CD8-positive, alpha-beta memory T cell (primary cell): ENCODE data around the gene BCOR. TPM values are rescaled to one million over a fixed set of nuclear protein-coding genes. Genes with fewer than 3 reads are reported as not detected.
A peak's percentile ranks its signal among the peaks of the same experiment; 100 is the strongest.

Experiments used
- CTCF ChIA-PET: fragments of 350-600 bp; sonication (Branson Sonifier 250); formaldehyde crosslinking; loops from one replicate; lab custom pipeline; 2021; ENCODE audit warnings: antibody characterized with exemption; lab: Charles Lee
- POLR2A ChIA-PET: fragments of 350-600 bp; sonication (Branson Sonifier 250); formaldehyde crosslinking; loops from one replicate; lab custom pipeline; 2021; ENCODE audit warnings: antibody characterized with exemption; lab: Charles Lee
- DNase-seq, 5 donors: peaks; one replicate each; pipeline versions ENCODE4 v3.0.0 to v3.0.0-alpha.2; 2020 to 2022; ENCODE audit warnings: mixed read lengths in 1 of 5
- H3K27ac ChIP-seq: one replicate; pipeline ENCODE4 v1.7.0; 2013; ENCODE audit warnings: low read depth, mild to moderate bottlenecking, low read length, moderate library complexity
- H3K27me3 ChIP-seq: 2 replicates; pipeline ENCODE4 v1.7.0; 2013; ENCODE audit warnings: low read length, mild to moderate bottlenecking; ENCODE audit not compliant: insufficient read depth, poor library complexity, severe bottlenecking
- H3K36me3 ChIP-seq: 2 replicates; pipeline ENCODE4 v1.7.0; 2013; ENCODE audit warnings: mild to moderate bottlenecking, low read length, moderate library complexity; ENCODE audit not compliant: insufficient read depth
- H3K4me1 ChIP-seq: 2 replicates; pipeline ENCODE4 v1.7.0; 2013; ENCODE audit warnings: mild to moderate bottlenecking, low read length, moderate library complexity; ENCODE audit not compliant: insufficient read depth
- H3K4me3 ChIP-seq: 2 replicates; pipeline ENCODE4 v1.7.0; 2013; ENCODE audit warnings: mild to moderate bottlenecking, low read length
- H3K9me3 ChIP-seq: 2 replicates; pipeline ENCODE4 v1.7.0; 2013; ENCODE audit warnings: mild to moderate bottlenecking, low read length
- H3K27ac Mint-ChIP-seq, 8 donors: one replicate each; pipeline ENCODE4 v1.8.0; 2020 to 2021; ENCODE audit warnings: mixed read lengths in 8 of 8, mild to moderate bottlenecking in 6 of 8, inconsistent platforms in 3 of 8, moderate library complexity in 3 of 8
- H3K27me3 Mint-ChIP-seq, 2 donors: one replicate each; pipeline ENCODE4 v1.8.0; 2020 to 2021; ENCODE audit warnings: mixed read lengths in 2 of 2, mild to moderate bottlenecking in 1 of 2, moderate library complexity in 1 of 2
- H3K36me3 Mint-ChIP-seq, 3 donors: one replicate each; pipeline ENCODE4 v1.8.0; 2020 to 2021; ENCODE audit warnings: mixed read lengths in 3 of 3, inconsistent platforms in 1 of 3, mild to moderate bottlenecking in 1 of 3
- H3K4me1 Mint-ChIP-seq, 3 donors: one replicate each; pipeline ENCODE4 v1.8.0; 2020 to 2021; ENCODE audit warnings: mixed read lengths in 3 of 3, inconsistent platforms in 1 of 3, mild to moderate bottlenecking in 1 of 3
- H3K4me3 Mint-ChIP-seq, 7 donors: one replicate each; pipeline ENCODE4 v1.8.0; 2020 to 2021; ENCODE audit warnings: mixed read lengths in 7 of 7, mild to moderate bottlenecking in 6 of 7, moderate library complexity in 4 of 7, inconsistent platforms in 2 of 7
- H3K9me3 Mint-ChIP-seq, 5 donors: one replicate each; pipeline ENCODE4 v1.8.0; 2020 to 2022; ENCODE audit warnings: mixed read lengths in 5 of 5, mild to moderate bottlenecking in 3 of 5, moderate library complexity in 2 of 5, inconsistent platforms in 1 of 5
- polyA plus RNA-seq: library from polyadenylated mRNA; unstranded; fragments of 300-500 nt; fragmentation: Illumina TruSeq; gene quantifications from one replicate; pipeline ENCODE4 v1.2.3, GENCODE V29; 2021
- total RNA-seq, 2 experiments: library from RNA; stranded (reverse); gene quantifications; one replicate each; pipeline ENCODE4 v1.2.3, GENCODE V29; 2021

The BCOR gene
- total and polyA plus RNA-seq, 3 experiments from 2014 or later, result 7.2 to 67.7 (median 62.6) TPM

GRCh38 chrX:40010550-40011321 lies 87.0 kb downstream of the BCOR start:
- CTCF ChIA-PET, result no interaction called here
- no peaks in the 10 kb centered on the region for H3K36me3 Mint-ChIP-seq
- H3K27ac Mint-ChIP-seq, result peak overlapping the region in 2 of 8 donors; percentile 42 to 70
- H3K9me3 Mint-ChIP-seq, result peaks cover 0 to 2% (median 2%) of the 10 kb centered on the region in 5 donors
- H3K4me1 ChIP-seq, result peaks cover 10% of the 10 kb centered on the region
- H3K4me1 Mint-ChIP-seq, result peaks cover 18 to 39% (median 22%) of the 10 kb centered on the region in 3 donors
- peak overlapping the region in 6 of 7 donors; percentile 14 to 82 (median 62) for H3K4me3 Mint-ChIP-seq
- H3K36me3 ChIP-seq, result no peaks in the 10 kb centered on the region
- H3K9me3 ChIP-seq, result no peaks in the 10 kb centered on the region
- H3K27ac ChIP-seq, result no peak overlapping the region
- no peak for DNase-seq
- POLR2A ChIA-PET, result interaction anchor here (0.6 to 1.6 kb wide), 3 partner anchors 10 to 143 kb away, joined by 3 to 13 read pairs (median 4); no protein-coding TSS in a partner anchor
- H3K27me3 ChIP-seq, result no peaks in the 10 kb centered on the region
- H3K4me3 ChIP-seq, result no peak overlapping the region
- H3K27me3 Mint-ChIP-seq, result peaks cover 18 to 41% of the 10 kb centered on the region in 2 donors

- H3K9me3 Mint-ChIP-seq, result peaks cover 0 to 2% (median 0%) of the 10 kb centered on the region in 5 donors
- H3K27me3 ChIP-seq, result no peaks in the 10 kb centered on the region
- peaks cover 10% of the 10 kb centered on the region for H3K4me1 ChIP-seq
- H3K4me3 ChIP-seq, result no peak overlapping the region
- no peaks in the 10 kb centered on the region for H3K36me3 Mint-ChIP-seq
- no peak overlapping the region for H3K27ac Mint-ChIP-seq
- H3K4me3 Mint-ChIP-seq, result peak overlapping the region; percentile 58 to 82 (median 73)
- H3K27me3 Mint-ChIP-seq, result peaks cover 18 to 43% of the 10 kb centered on the region in 2 donors
- POLR2A ChIA-PET, result interaction anchor here (0.6 to 1.6 kb wide), 3 partner anchors 10 to 143 kb away, joined by 3 to 13 read pairs (median 4); no protein-coding TSS in a partner anchor
- CTCF ChIA-PET, result interaction anchor here (0.6 kb wide), 1 partner anchor 279 kb away, joined by 3 read pairs; no protein-coding TSS in a partner anchor
- no peak overlapping the region for H3K27ac ChIP-seq
- no peak for DNase-seq
- H3K4me1 Mint-ChIP-seq, result peaks cover 18 to 42% (median 24%) of the 10 kb centered on the region in 3 donors
- no peaks in the 10 kb centered on the region for H3K9me3 ChIP-seq
- no peaks in the 10 kb centered on the region for H3K36me3 ChIP-seq
These were observed 87.9 kb downstream of the BCOR start for GRCh38 chrX:40009890-40010289.

- Mint-ChIP-seq H3K4me3 (peak overlapping the region; percentile 58 to 82 (median 73)), H3K27me3 (peaks cover 18 to 44% of the 10 kb centered on the region in 2 donors), H3K9me3 (peaks cover 0 to 2% (median 0%) of the 10 kb centered on the region in 5 donors), H3K4me1 (peaks cover 18 to 42% (median 24%) of the 10 kb centered on the region in 3 donors), H3K27ac (no peak overlapping the region), H3K36me3 (no peaks in the 10 kb centered on the region)
- CTCF ChIA-PET, result no interaction called here
- Histone ChIP-seq H3K27me3 (no peaks in the 10 kb centered on the region), H3K9me3 (no peaks in the 10 kb centered on the region), H3K4me3 (no peak overlapping the region), H3K27ac (no peak overlapping the region), H3K4me1 (peaks cover 10% of the 10 kb centered on the region), H3K36me3 (no peaks in the 10 kb centered on the region)
- POLR2A ChIA-PET, result no interaction called here
- DNase-seq, result no peak
These were observed 88.3 kb downstream of the BCOR start for GRCh38 chrX:40009462-40009851.

- Mint-ChIP-seq H3K4me1 (peaks cover 18 to 42% (median 24%) of the 10 kb centered on the region in 3 donors), H3K27ac (no peak overlapping the region), H3K27me3 (peaks cover 18 to 47% of the 10 kb centered on the region in 2 donors), H3K9me3 (peaks cover 0 to 2% (median 0%) of the 10 kb centered on the region in 5 donors), H3K4me3 (peak overlapping the region; percentile 46 to 81 (median 66)), H3K36me3 (no peaks in the 10 kb centered on the region)
- Histone ChIP-seq H3K4me3 (no peak overlapping the region), H3K9me3 (no peaks in the 10 kb centered on the region), H3K27ac (no peak overlapping the region), H3K27me3 (no peaks in the 10 kb centered on the region), H3K4me1 (peaks cover 10% of the 10 kb centered on the region), H3K36me3 (no peaks in the 10 kb centered on the region)
- no peak for DNase-seq
- CTCF ChIA-PET, result no interaction called here
- POLR2A ChIA-PET, result no interaction called here
These were observed 88.8 kb downstream of the BCOR start for GRCh38 chrX:40008791-40009461.

- Histone ChIP-seq H3K4me1 (peaks cover 10% of the 10 kb centered on the region), H3K9me3 (no peaks in the 10 kb centered on the region), H3K27ac (no peak overlapping the region), H3K4me3 (no peak overlapping the region), H3K36me3 (no peaks in the 10 kb centered on the region), H3K27me3 (no peaks in the 10 kb centered on the region)
- peaks cover 0 to 2% (median 0%) of the 10 kb centered on the region in 5 donors for H3K9me3 Mint-ChIP-seq
- peaks cover 18 to 42% (median 24%) of the 10 kb centered on the region in 3 donors for H3K4me1 Mint-ChIP-seq
- H3K4me3 Mint-ChIP-seq, result peak overlapping the region in 5 of 7 donors; percentile 30 to 79 (median 38)
- H3K27ac Mint-ChIP-seq, result no peak overlapping the region
- no peak for DNase-seq
- H3K36me3 Mint-ChIP-seq, result no peaks in the 10 kb centered on the region
- POLR2A ChIA-PET, result no interaction called here
- peaks cover 18 to 55% of the 10 kb centered on the region in 2 donors for H3K27me3 Mint-ChIP-seq
- CTCF ChIA-PET, result no interaction called here
These were observed 89.7 kb downstream of the BCOR start for GRCh38 chrX:40007756-40008705.

GRCh38 chrX:40007131-40007755 lies 90.5 kb downstream of the BCOR start:
- no peaks in the 10 kb centered on the region for H3K36me3 Mint-ChIP-seq
- H3K4me1 ChIP-seq, result peaks cover 5% of the 10 kb centered on the region
- CTCF ChIA-PET, result interaction anchor here (1.1 kb wide), 1 partner anchor 260 kb away, joined by 3 read pairs; no protein-coding TSS in a partner anchor

More at GRCh38 chrX:40007131-40007755, 90.5 kb downstream of the BCOR start:
- Mint-ChIP-seq H3K27ac (no peak overlapping the region), H3K4me1 (peaks cover 18 to 39% (median 21%) of the 10 kb centered on the region in 3 donors), H3K9me3 (peaks cover 0 to 2% (median 0%) of the 10 kb centered on the region in 5 donors), H3K27me3 (peaks cover 18 to 55% of the 10 kb centered on the region in 2 donors), H3K4me3 (peak overlapping the region in 6 of 7 donors; percentile 30 to 80 (median 49))
- Histone ChIP-seq H3K27ac (no peak overlapping the region), H3K4me3 (no peak overlapping the region), H3K27me3 (no peaks in the 10 kb centered on the region), H3K36me3 (no peaks in the 10 kb centered on the region), H3K9me3 (no peaks in the 10 kb centered on the region)
- DNase-seq, result no peak
- POLR2A ChIA-PET, result interaction anchor here (1.4 kb wide), 1 partner anchor 146 kb away, joined by 4 read pairs; no protein-coding TSS in a partner anchor
